GM12873 (cell line): ENCODE data around the gene UNC5B.

Experiments used
- TF ChIP-seq, protein P1 (sequence below): IDR thresholded peaks from 2 replicates; pipeline ENCODE4 v1.5.1; 2012; ENCODE audit warnings: low read depth, mild to moderate bottlenecking, moderate library complexity, low read length, control low read depth; ENCODE audit not compliant: insufficient read depth; ENCODE audit errors: missing control alignments

Gene UNC5B

DNA sequence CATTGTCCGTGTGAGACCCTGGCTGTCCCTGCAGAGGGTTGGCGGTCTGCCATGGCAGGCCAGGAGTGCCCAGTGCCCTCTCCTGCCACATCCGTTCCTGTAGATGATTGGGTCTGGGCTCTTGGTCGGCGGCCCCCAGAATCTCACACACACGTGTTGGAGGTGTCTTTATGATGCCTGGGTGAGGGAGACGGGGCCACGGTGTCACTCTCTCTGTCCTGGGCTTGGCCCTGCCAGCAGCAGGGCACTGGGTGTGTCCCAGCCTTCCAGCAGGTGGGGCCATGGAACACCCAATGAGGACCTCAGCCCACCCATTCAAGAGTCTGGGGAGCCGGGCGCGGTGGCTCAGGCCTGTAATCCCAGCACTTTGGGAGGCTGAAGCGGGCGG, 30.2 kb downstream of the UNC5B start:
- TF ChIP-seq, protein P1, sequence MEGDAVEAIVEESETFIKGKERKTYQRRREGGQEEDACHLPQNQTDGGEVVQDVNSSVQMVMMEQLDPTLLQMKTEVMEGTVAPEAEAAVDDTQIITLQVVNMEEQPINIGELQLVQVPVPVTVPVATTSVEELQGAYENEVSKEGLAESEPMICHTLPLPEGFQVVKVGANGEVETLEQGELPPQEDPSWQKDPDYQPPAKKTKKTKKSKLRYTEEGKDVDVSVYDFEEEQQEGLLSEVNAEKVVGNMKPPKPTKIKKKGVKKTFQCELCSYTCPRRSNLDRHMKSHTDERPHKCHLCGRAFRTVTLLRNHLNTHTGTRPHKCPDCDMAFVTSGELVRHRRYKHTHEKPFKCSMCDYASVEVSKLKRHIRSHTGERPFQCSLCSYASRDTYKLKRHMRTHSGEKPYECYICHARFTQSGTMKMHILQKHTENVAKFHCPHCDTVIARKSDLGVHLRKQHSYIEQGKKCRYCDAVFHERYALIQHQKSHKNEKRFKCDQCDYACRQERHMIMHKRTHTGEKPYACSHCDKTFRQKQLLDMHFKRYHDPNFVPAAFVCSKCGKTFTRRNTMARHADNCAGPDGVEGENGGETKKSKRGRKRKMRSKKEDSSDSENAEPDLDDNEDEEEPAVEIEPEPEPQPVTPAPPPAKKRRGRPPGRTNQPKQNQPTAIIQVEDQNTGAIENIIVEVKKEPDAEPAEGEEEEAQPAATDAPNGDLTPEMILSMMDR: no peak

DNA sequence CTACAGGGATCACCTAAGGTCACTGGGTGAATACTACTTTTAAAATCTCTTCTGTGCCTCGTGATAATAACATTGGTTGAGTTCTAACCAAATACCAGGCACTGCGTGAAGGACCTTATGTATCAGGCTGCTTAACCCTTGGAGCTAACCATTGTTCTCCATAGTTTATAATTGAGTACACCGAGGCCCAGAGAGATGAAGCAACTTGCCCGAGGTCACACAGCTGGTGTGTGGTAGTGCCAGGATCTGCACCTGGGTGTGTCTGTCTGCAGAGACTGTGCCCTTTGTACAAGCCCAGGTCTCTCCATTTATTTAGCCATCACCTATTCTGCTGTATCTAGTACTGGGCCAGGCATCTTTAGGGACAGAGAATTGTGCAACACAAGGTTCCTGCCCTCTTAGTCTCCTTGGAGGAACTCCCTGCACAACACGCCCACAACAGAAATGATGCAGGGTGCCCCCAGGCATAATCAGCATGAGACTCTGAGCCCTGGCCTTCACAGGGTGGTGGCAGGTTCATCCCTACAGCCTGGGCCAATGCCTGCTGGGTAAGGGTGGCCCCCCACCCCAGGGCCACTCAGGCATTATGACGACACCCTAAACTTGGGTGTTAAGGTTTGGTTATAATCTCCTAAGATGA, 31.5 kb downstream of the UNC5B start:
- TF ChIP-seq, protein P1: no peak

DNA sequence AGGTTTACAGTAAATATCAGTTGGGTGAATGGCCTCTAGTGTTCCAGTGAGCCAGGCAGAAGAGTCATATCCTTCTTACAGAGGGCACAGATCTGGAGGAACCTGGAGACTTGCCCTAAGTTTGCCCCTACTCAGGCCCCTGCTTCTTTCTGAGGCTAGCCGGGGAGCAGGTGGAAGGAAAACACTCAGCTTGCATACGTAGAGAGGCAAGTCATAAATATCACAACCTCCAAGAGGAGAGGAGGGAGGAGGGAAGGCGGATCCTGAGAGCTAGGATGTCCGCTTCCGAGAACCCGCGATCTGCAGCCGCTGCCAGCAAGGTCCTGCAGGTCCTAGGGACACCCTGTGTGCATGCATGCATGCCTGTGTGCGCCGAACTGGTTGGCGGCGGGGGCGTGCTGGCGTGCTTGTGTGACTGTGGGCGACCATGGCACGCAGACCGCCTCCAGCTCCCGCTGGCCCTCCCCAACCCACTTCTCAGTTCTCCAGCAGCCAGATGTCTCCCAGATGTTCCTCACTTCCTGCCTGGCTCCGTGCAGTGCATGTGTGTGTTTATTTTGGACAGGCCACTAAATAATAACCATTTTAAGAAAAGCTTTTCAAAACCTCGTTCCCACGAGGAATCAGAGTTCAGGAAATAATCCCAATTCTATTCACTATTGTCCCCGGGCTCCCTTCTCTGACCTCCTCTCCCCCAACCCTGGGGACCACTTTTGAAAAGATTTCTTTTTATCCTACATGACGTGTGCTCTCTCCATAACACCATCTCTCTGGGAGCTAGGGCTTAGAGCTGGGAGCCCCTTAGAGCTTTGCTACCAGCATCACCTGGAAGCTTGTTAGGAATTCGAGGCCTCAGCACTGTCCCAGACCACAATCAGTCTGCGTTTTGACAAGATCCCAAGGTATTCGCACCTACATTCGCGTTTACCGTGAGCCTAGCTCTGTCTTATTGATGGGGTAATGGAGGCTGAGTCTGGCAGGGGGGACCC, 32.4 kb downstream of the UNC5B start:
- TF ChIP-seq, protein P1: no peak

- TF ChIP-seq, protein P1: no peak
Observed at GRCh38 chr10:71245420-71246325, 33.3 kb downstream of the UNC5B start.

GRCh38 chr10:71246591-71247413, 34.4 kb downstream of the UNC5B start:
- TF ChIP-seq, protein P1: no peak

DNA sequence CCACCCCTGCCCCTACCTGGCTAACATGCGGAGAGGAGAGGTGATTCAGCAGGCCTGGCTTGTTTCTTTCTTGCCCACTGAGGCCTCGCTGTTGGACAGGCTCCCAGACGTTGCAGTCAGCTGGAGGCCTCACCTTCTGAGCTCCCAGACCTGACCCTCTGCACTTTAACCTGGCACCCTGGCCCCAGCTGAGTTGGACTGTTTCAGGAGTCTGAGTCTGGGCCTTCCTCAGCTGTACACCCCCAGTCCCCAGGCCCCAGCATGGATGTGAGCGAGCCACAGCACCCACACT, 35.0 kb downstream of the UNC5B start:
- TF ChIP-seq, protein P1: no peak
